Ovary (tissue), 3 donors: ENCODE measurements around the gene ZBTB25.

ENCODE experiments used
- CTCF ChIP-seq, 3 donors: fragments of 450-650 bp in 2 of 3; fragments of 200-600 bp in 1 of 3; IDR thresholded peaks; one replicate each; pipeline versions ENCODE4 v1.5.1 to v1.8.0; 2016 to 2022; ENCODE audit warnings: antibody characterized with exemption in 3 of 3, mild to moderate bottlenecking in 1 of 3
- EP300 ChIP-seq: sonication (generic); formaldehyde crosslinking; IDR thresholded peaks from one replicate; pipeline ENCODE4 v1.6.1; 2017; ENCODE audit warnings: antibody characterized with exemption
- POLR2A ChIP-seq: fragments of 450-650 bp; IDR thresholded peaks from one replicate; pipeline ENCODE4 v1.6.1; 2017; ENCODE audit warnings: antibody characterized with exemption, mild to moderate bottlenecking, moderate library complexity
- donor health status: DM: no; HTN: no; CAD: no.

- TF ChIP-seq POLR2A: no peak
- TF ChIP-seq CTCF (IDR thresholded peaks at IDR 0.05): no peak
- TF ChIP-seq EP300: no peak
Measured at GRCh38 chr14:64549016-64549415, 45.4 kb upstream of the ZBTB25 start.
